ENCODE data around the gene ALG12. TPM values are rescaled to one million over a fixed set of nuclear protein-coding genes. Genes with fewer than 3 reads are reported as not detected.

ALG12 gene
- total and polyA plus RNA-seq, 2 of the 13 experiments (the other 11 are each of a cell fraction or from before 2014, with no cell fraction given) = 7.8 to 15.8 TPM

DNA sequence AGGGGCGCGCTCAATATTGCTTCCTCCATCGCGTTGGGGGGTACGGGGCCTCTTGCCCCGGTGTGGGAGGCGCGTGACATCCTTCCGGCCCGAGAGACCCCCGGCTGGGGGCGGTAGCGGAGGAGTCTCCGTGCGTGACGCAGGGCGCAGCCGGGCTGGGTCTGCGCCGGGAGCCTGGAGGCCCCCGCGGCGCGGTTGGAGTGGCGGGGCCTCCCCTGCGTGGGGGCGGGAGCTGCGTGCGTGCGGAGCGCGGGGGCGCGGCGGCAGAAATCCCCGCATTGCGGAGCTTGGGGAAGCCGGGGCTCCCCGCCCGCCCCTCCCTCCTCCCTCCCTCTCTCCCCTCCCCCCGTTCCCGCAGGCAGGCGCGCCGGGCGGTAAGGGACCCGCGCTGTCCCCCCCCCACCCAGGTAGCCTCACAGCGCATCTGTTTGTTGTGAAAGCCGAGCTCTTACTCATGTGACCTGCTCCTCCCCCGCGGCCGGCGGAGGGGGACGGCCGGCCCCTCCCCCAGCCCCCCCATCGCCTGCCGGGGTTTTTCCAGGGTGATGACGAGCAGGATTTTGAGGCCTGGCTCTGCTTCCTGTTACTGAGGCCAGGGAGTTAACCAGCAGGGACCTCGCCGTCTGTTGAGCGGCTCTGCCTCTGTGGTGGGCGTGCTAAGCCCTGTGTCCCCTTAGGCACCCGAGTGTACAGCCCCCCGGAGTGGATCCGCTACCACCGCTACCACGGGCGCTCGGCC, 43.9 kb upstream of the ALG12 start (continued):
- TF ChIP-seq ZNF850 (CRISPR knock-in tag; conservative IDR thresholded peaks at IDR 0.05) = no peak
- no peak for TF ChIP-seq GTF3A (CRISPR knock-in tag; conservative IDR thresholded peaks at IDR 0.05)
- TF ChIP-seq ZNF367 (CRISPR knock-in tag; IDR thresholded peaks at IDR 0.05; ENCODE audit: borderline replicate concordance) = no peak
- TF ChIP-seq ZNF18 (CRISPR knock-in tag; IDR thresholded peaks at IDR 0.05; ENCODE audit: insufficient replicate concordance) = no peak
- TF ChIP-seq ZNF557 (CRISPR knock-in tag; IDR thresholded peaks at IDR 0.05) = no peak
- TF ChIP-seq ZNF329 (CRISPR knock-in tag; IDR thresholded peaks at IDR 0.05; ENCODE audit: low read depth) = no peak
- TF ChIP-seq REST (IDR thresholded peaks at IDR 0.05; ENCODE audit: borderline replicate concordance in 1 of 2, low read depth in 1 of 2, low read length in 2 of 2) = peak in 1 of 2 experiments; percentile 52; a peak in 1 of 4 replicates
- no peak for TF ChIP-seq ZNF550 (CRISPR knock-in tag; IDR thresholded peaks at IDR 0.05; ENCODE audit: borderline replicate concordance)
- no peak for TF ChIP-seq ZNF879 (CRISPR knock-in tag; IDR thresholded peaks at IDR 0.05)
- TF ChIP-seq, protein P1, sequence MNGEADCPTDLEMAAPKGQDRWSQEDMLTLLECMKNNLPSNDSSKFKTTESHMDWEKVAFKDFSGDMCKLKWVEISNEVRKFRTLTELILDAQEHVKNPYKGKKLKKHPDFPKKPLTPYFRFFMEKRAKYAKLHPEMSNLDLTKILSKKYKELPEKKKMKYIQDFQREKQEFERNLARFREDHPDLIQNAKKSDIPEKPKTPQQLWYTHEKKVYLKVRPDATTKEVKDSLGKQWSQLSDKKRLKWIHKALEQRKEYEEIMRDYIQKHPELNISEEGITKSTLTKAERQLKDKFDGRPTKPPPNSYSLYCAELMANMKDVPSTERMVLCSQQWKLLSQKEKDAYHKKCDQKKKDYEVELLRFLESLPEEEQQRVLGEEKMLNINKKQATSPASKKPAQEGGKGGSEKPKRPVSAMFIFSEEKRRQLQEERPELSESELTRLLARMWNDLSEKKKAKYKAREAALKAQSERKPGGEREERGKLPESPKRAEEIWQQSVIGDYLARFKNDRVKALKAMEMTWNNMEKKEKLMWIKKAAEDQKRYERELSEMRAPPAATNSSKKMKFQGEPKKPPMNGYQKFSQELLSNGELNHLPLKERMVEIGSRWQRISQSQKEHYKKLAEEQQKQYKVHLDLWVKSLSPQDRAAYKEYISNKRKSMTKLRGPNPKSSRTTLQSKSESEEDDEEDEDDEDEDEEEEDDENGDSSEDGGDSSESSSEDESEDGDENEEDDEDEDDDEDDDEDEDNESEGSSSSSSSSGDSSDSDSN (CRISPR knock-in tag; IDR thresholded peaks at IDR 0.05) = no peak; the same call in 1 of the 2 replicates
- TF ChIP-seq ATM (IDR thresholded peaks at IDR 0.05; ENCODE audit: borderline replicate concordance) = no peak
- no peak for TF ChIP-seq SOX13 (IDR thresholded peaks at IDR 0.05)
- TF ChIP-seq SOX13 (CRISPR knock-in tag; conservative IDR thresholded peaks at IDR 0.05 in 1 of 2, IDR thresholded peaks at IDR 0.05 in 1 of 2) = peak in 1 of 2 experiments; percentile 20; a peak in 1 of 4 replicates
- no peak for TF ChIP-seq SMARCC2 (IDR thresholded peaks at IDR 0.05)
- no peak for TF ChIP-seq ZSCAN20 (CRISPR knock-in tag; IDR thresholded peaks at IDR 0.05; ENCODE audit: borderline replicate concordance)
- TF ChIP-seq ZFP36 (IDR thresholded peaks at IDR 0.05; ENCODE audit: borderline replicate concordance, low read depth, low read length, partially characterized antibody) = no peak
- TF ChIP-seq HNF4A (CRISPR knock-in tag; IDR thresholded peaks at IDR 0.05) = no peak
- TF ChIP-seq, protein P2, sequence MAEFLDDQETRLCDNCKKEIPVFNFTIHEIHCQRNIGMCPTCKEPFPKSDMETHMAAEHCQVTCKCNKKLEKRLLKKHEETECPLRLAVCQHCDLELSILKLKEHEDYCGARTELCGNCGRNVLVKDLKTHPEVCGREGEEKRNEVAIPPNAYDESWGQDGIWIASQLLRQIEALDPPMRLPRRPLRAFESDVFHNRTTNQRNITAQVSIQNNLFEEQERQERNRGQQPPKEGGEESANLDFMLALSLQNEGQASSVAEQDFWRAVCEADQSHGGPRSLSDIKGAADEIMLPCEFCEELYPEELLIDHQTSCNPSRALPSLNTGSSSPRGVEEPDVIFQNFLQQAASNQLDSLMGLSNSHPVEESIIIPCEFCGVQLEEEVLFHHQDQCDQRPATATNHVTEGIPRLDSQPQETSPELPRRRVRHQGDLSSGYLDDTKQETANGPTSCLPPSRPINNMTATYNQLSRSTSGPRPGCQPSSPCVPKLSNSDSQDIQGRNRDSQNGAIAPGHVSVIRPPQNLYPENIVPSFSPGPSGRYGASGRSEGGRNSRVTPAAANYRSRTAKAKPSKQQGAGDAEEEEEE (CRISPR knock-in tag; IDR thresholded peaks at IDR 0.05; ENCODE audit: borderline replicate concordance) = no peak
- 0 out of 2 replicates have a peak, but pooled peaks have one; percentile 31 for TF ChIP-seq MZF1 (CRISPR knock-in tag; IDR thresholded peaks at IDR 0.05; ENCODE audit: borderline replicate concordance)
- peak; percentile 82 for TF ChIP-seq PHF21A (CRISPR knock-in tag; IDR thresholded peaks at IDR 0.05)
